GM23248 (cell line): ENCODE measurements around the gene TNFRSF18. TPM values are rescaled to one million over a fixed set of nuclear protein-coding genes. Genes with fewer than 3 reads are reported as not detected.

Source experiments
- DNase-seq: peaks from one replicate; pipeline ENCODE4 v3.0.0-alpha.2; 2015
- H2AFZ ChIP-seq: fragments of 200-600 bp; sonication (generic); 2 replicates; pipeline ENCODE4 v1.6.1; 2016; ENCODE audit warnings: antibody characterized with exemption
- H3F3A ChIP-seq: fragments of 200-600 bp; sonication (generic); 2 replicates; pipeline ENCODE4 v1.6.1; 2016; ENCODE audit warnings: mild to moderate bottlenecking, antibody characterized with exemption, mixed run types; ENCODE audit not compliant: insufficient read depth
- H3K27ac ChIP-seq: fragments of 200-600 bp; sonication (generic); 2 replicates; pipeline ENCODE4 v1.5.1; 2016; ENCODE audit warnings: mild to moderate bottlenecking
- H3K27me3 ChIP-seq: fragments of 200-600 bp; sonication (generic); replicated peaks from 2 replicates; pipeline ENCODE4 v1.6.1; 2016; ENCODE audit warnings: mild to moderate bottlenecking; ENCODE audit not compliant: insufficient read depth
- H3K36me3 ChIP-seq: fragments of 200-600 bp; sonication (generic); 2 replicates; pipeline ENCODE4 v1.6.1; 2016; ENCODE audit warnings: low read depth, mild to moderate bottlenecking
- H3K4me1 ChIP-seq: fragments of 200-600 bp; sonication (generic); 2 replicates; pipeline ENCODE4 v1.6.1; 2016; ENCODE audit warnings: mild to moderate bottlenecking; ENCODE audit not compliant: insufficient read depth
- H3K4me2 ChIP-seq: fragments of 200-600 bp; sonication (generic); one replicate; pipeline ENCODE4 v1.6.1; 2016; ENCODE audit warnings: mild to moderate bottlenecking; ENCODE audit not compliant: unreplicated experiment
- H3K4me3 ChIP-seq: fragments of 200-600 bp; sonication (generic); 2 replicates; pipeline ENCODE4 v1.5.1; 2016; ENCODE audit warnings: mild to moderate bottlenecking
- H3K79me2 ChIP-seq: fragments of 200-600 bp; sonication (generic); 2 replicates; pipeline ENCODE4 v1.6.1; 2016; ENCODE audit warnings: mild to moderate bottlenecking; ENCODE audit not compliant: insufficient read depth
- H3K9ac ChIP-seq: fragments of 200-600 bp; sonication (generic); 2 replicates; pipeline ENCODE4 v1.6.1; 2016; ENCODE audit warnings: mild to moderate bottlenecking
- H3K9me2 ChIP-seq: fragments of 200-600 bp; sonication (generic); 2 replicates; pipeline ENCODE4 v1.6.1; 2016; ENCODE audit warnings: mixed run types, mild to moderate bottlenecking, moderate library complexity; ENCODE audit not compliant: insufficient read depth
- H3K9me3 ChIP-seq: fragments of 200-600 bp; sonication (generic); one replicate; pipeline ENCODE4 v1.6.1; 2017; ENCODE audit warnings: low read depth
- H4K20me1 ChIP-seq: fragments of 200-600 bp; sonication (generic); 2 replicates; pipeline ENCODE4 v1.6.0; 2016; ENCODE audit not compliant: insufficient read depth
- EZH2 ChIP-seq: fragments of 200-600 bp; sonication (generic); IDR thresholded peaks from 2 replicates; pipeline ENCODE4 v1.6.1; 2018; ENCODE audit warnings: antibody characterized with exemption, mild to moderate bottlenecking; ENCODE audit not compliant: insufficient read depth, poor library complexity, severe bottlenecking
- EZH2phosphoT487 ChIP-seq: fragments of 200-600 bp; sonication (generic); IDR thresholded peaks from 2 replicates; pipeline ENCODE4 v1.6.1; 2018; ENCODE audit warnings: antibody characterized with exemption, moderate library complexity, mild to moderate bottlenecking, low read depth; ENCODE audit not compliant: insufficient read depth
- WGBS, 2 experiments: methylation state at CpG; one replicate each; pipeline ENCODE4 v1.1.6; 2015 to 2017; ENCODE audit warnings: low lambda C conversion rate in 2 of 2, low coverage in 1 of 2; ENCODE audit errors: missing lambda C conversion rate in 2 of 2; 5-methylcytosine and 5-hydroxymethylcytosine counted together
- in situ Hi-C: fragments of 300-500 bp; cut with MboI; formaldehyde crosslinking; loops from 2 replicates; pipeline ENCODE4 v1.15.0; 2020
- polyA plus RNA-seq: library from polyadenylated mRNA; unstranded; fragments of >200 nt; fragmentation: Nextera tagmentation; extraction: Ambion mirVana; gene quantifications from 2 replicates; pipeline ENCODE4 v1.2.1, GENCODE V29; 2016
- total RNA-seq: library from RNA; depleted of rRNA; stranded (reverse); fragments of >200 nt; shearing (Covaris generic); gene quantifications from 2 replicates; pipeline ENCODE4 v1.2.3, GENCODE V29; 2014

The TNFRSF18 gene
- total and polyA plus RNA-seq, 2 experiments from 2014 or later: not detected

DNA sequence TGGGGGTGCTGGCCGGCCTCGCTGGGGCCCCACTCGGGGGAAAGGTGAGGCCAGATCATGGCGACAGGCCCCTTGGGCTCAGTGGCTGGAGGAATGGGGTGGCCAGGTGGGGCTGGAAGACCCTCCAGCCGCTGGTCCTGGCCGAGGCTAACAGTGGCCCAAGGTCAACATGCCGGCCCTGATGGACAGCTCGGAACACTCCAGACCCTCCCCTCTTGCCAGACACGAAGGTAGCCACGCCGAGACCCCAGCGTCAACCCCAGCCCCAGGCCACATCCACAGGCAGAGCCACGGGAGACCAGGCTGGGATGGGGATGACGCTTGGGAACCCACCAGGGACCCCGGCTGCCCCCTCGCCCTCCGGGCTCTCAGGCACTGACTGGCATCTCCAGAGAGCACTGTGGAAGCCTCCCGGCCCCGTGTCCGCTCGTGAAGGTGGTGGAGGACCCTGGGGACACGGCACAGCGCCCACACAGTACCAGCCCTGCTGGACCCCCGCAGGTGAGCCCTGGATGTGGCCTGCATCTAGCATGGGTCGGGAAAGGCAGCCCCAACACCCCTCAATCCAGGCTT lies 41.0 kb upstream of the TNFRSF18 start:
- H3K9me2 ChIP-seq: no peaks in the 10 kb centered on the region
- no peaks in the 10 kb centered on the region for H3K4me1 ChIP-seq
- no peak overlapping the region for H3K4me3 ChIP-seq
- WGBS, 2 experiments: 54 to 57% methylated on average over 23 to 24 of the region's 25 CpGs
- no peaks in the 10 kb centered on the region for H3K79me2 ChIP-seq
- no peak overlapping the region for H2AFZ ChIP-seq
- no peak overlapping the region for H3K9ac ChIP-seq
- no peaks in the 10 kb centered on the region for H3K9me3 ChIP-seq
- no peak overlapping the region for H3K27ac ChIP-seq
- H4K20me1 ChIP-seq: no peaks in the 10 kb centered on the region
- TF ChIP-seq EZH2 (no peak), EZH2phosphoT487 (no peak)
- H3K36me3 ChIP-seq: no peaks in the 10 kb centered on the region
- peak overlapping the region; percentile 19 for H3K4me2 ChIP-seq
- in situ Hi-C loops: no loop called here
- H3F3A ChIP-seq: no peaks in the 10 kb centered on the region
- no peak for DNase-seq
- H3K27me3 ChIP-seq: no peaks in the 10 kb centered on the region

GRCh38 chr1:1246577-1247340 lies 40.4 kb upstream of the TNFRSF18 start, which contains the start of gene C1QTNF12:
Gene C1QTNF12 (minus strand): TSS chr1:1246722. CDS start chr1:1246690, 32 bp downstream.
- 11 to 15% methylated on average over 29 to 44 of the region's 74 CpGs for WGBS, 2 experiments
- Histone ChIP-seq H3K79me2 (no peaks in the 10 kb centered on the region), H3K27me3 (no peaks in the 10 kb centered on the region), H3K4me1 (no peaks in the 10 kb centered on the region), H3K9me2 (no peaks in the 10 kb centered on the region), H3K4me2 (peak within 1 kb of the TSS; percentile 39), H3K4me3 (0 out of 2 replicates have a peak within 1 kb of the TSS, but pooled peaks have one; percentile 18), H3K9me3 (no peaks in the 10 kb centered on the region), H4K20me1 (no peaks in the 10 kb centered on the region), H3K9ac (no peak within 1 kb of the TSS), H3F3A (no peaks in the 10 kb centered on the region), H2AFZ (no peak within 1 kb of the TSS), H3K27ac (no peak within 1 kb of the TSS), H3K36me3 (no peaks in the 10 kb centered on the region)
- peak; percentile 59 for DNase-seq
- in situ Hi-C loops: no loop called here
- no peak for TF ChIP-seq EZH2phosphoT487
- no peak for TF ChIP-seq EZH2

DNA sequence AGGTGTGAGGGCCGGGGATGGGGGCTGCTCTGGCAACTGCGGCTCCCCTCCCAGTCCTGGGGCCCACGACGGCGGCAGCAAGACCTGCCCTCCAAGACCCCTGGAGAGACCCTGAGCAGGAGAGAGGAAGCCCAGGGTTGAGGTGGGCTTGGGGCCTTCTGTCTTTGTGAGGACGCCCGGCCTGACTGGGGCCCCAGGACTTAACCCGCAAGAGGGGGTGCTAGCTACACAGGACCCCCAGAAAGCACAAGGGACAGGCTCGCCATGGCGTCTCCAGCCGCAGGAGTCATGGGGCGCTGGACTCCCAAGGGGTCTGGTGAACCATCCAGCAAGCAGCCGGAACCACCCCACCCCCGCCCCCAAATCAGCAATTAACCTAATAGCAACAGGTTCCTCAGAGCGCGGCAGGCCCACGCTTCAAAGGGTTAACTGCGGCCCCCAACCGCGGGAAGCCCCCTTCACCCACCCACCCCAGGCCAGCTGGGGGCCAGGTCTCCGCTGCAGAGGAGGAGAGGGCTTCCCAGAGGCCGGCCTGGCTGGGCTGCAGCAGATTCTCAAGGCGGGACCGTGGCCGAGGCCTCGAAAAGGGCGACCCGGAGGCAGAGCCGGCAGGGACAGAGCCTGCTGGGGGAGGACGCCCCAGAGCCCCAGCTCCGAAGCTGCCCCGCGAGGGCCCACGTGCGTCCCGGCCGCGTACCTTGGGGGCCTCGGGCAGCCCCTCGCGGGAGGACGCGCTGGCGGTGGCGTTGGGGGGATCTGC lies 39.6 kb upstream of the TNFRSF18 start:
- in situ Hi-C loops: no loop called here
- 29% methylated on average over 39 to 42 of the region's 45 CpGs for WGBS, 2 experiments

DNA sequence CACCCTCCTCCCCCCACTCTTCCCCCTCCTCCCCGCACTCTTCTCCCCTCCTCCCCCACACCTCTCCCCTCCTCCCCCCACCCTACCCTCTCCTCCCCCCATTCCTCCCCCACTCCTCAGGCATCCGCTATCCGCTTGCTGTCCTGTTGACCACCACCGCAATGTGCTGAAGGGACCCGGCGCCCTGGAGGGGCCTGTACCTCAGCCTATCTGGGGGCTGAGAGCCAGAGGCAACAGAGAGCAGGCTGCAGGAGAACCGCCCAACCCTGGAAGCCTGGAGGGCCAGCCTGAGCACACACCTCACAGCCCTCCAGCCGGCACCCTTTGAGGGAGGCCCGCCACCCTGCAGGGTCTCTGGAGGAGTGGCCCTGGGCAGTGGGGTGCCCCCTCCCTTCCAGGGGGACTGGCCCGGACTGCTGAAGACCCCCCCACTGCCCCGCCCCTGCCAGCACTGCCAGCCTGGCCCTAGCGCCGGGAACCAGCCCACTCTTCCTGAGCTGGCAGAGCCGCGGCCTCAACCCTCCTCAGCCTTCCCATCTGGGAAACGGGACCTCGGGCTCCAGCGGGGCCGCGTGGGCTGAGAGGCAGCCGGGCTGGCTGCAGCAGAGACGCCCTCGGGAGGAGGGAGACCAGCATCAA lies 38.9 kb upstream of the TNFRSF18 start:
- Histone ChIP-seq H3K4me1 (no peaks in the 10 kb centered on the region), H3K79me2 (no peaks in the 10 kb centered on the region), H3K27me3 (no peaks in the 10 kb centered on the region), H3K4me3 (no peak overlapping the region), H3K36me3 (no peaks in the 10 kb centered on the region), H2AFZ (no peak overlapping the region), H4K20me1 (no peaks in the 10 kb centered on the region), H3K9me3 (no peaks in the 10 kb centered on the region), H3K27ac (no peak overlapping the region), H3F3A (no peaks in the 10 kb centered on the region), H3K9me2 (no peaks in the 10 kb centered on the region), H3K4me2 (no peak overlapping the region), H3K9ac (no peak overlapping the region)
- peak; percentile 15 for DNase-seq
- no peak for TF ChIP-seq EZH2
- 57 to 61% methylated on average over 20 to 23 of the region's 23 CpGs for WGBS, 2 experiments
- in situ Hi-C loops: no loop called here

More for the DNA sequence above, 39.6 kb upstream of the TNFRSF18 start:
- H3F3A ChIP-seq: no peaks in the 10 kb centered on the region
- no peaks in the 10 kb centered on the region for H3K4me1 ChIP-seq
- H3K4me2 ChIP-seq: peak overlapping the region; percentile 39
- no peaks in the 10 kb centered on the region for H3K27me3 ChIP-seq
- no peak overlapping the region for H3K9ac ChIP-seq
- H3K27ac ChIP-seq: no peak overlapping the region
- DNase-seq: peak; percentile 35
- H2AFZ ChIP-seq: no peak overlapping the region
- H3K36me3 ChIP-seq: no peaks in the 10 kb centered on the region
- H3K9me2 ChIP-seq: no peaks in the 10 kb centered on the region
- H3K4me3 ChIP-seq: no peak overlapping the region
- H3K79me2 ChIP-seq: no peaks in the 10 kb centered on the region
- H3K9me3 ChIP-seq: no peaks in the 10 kb centered on the region
- no peaks in the 10 kb centered on the region for H4K20me1 ChIP-seq
- TF ChIP-seq EZH2 (no peak), EZH2phosphoT487 (no peak)
